ENCODE measurements around the gene ARIH2.

ARIH2 gene

GRCh38 chr3:48974076-48974864 lies 55.6 kb downstream of the ARIH2 start:
- no peak for DNase-seq

GRCh38 chr3:48979451-48979850 lies 60.8 kb downstream of the ARIH2 start:
- DNase-seq = no peak

DNA sequence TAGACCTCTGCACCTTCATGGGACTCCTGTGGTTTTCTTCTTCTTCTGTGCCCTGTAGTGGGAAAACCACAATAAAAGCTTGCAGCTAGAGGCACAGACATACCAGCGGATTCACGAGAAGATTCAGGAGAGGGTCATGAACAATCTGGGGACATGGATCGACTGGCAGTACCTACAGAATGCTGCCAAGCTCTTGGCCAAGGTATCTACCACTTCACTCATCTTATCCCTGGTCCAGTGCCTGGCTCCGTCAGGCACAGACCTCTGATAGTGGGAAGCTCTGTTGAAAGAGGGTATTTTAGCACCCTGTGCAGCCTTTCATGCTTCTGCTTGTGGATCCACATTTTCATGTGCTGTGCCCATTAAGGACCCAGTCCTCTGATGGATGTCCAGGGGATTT lies 61.7 kb downstream of the ARIH2 start:
- no peak for DNase-seq

DNA sequence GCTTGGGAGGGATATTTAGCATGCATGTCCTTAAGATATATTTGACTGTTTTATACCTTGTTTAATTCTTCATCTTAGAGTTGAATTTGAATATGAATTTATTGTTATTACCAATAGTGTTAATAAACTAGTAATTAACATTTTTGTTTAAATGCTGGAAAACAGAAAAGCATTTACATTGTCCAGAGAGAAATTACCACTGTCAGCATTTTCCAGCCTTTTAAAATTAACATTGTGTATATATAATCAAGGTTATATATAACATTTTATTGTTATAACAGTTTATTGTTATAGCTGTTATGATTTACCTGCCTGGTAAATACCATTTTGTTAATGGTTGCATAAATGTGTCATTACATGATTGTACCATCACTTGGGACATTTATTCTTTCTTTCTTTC lies 63.4 kb downstream of the ARIH2 start:
- DNase-seq = no peak

- DNase-seq = no peak
Observed at GRCh38 chr3:48982686-48983085, 64.0 kb downstream of the ARIH2 start.

- no peak for DNase-seq
Observed at GRCh38 chr3:48983096-48983495, 64.5 kb downstream of the ARIH2 start.

GRCh38 chr3:48984663-48985062 lies 66.0 kb downstream of the ARIH2 start:
- DNase-seq = no peak

GRCh38 chr3:48985831-48986376 lies 67.3 kb downstream of the ARIH2 start:
- no peak for DNase-seq

DNA sequence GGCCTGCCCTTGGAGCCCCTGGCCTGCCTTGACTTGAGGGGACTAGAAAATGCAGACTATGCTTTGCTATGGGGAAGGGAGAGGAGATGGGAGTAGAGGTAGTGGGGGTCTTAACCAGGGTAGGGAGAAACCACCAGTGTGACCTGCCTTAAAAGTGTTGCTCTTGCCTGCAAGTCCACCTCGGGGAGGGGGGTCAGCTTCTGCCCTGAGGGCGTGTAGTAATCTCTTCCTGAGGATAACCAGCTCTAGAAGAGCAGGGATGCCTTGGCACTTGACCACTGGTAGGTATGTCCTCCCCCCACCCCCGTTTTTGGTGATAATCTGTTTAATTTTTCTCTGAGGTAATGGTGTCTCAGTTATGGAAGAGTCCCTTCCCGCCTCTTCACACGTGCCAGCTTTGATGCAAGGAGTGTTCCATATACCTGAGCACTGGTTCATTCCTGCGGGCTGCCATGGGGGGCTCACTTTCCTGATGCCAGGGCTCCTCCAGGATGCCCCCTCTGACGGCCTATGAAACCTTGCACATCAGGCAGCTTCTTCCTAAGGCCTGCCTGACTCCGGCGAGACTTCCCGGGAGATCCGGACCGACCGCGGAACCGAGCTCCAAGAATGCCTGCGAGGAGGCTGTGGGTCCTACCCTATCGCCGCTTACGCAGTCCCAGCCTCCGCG lies 70.6 kb downstream of the ARIH2 start:
- DNase-seq = no peak

DNA sequence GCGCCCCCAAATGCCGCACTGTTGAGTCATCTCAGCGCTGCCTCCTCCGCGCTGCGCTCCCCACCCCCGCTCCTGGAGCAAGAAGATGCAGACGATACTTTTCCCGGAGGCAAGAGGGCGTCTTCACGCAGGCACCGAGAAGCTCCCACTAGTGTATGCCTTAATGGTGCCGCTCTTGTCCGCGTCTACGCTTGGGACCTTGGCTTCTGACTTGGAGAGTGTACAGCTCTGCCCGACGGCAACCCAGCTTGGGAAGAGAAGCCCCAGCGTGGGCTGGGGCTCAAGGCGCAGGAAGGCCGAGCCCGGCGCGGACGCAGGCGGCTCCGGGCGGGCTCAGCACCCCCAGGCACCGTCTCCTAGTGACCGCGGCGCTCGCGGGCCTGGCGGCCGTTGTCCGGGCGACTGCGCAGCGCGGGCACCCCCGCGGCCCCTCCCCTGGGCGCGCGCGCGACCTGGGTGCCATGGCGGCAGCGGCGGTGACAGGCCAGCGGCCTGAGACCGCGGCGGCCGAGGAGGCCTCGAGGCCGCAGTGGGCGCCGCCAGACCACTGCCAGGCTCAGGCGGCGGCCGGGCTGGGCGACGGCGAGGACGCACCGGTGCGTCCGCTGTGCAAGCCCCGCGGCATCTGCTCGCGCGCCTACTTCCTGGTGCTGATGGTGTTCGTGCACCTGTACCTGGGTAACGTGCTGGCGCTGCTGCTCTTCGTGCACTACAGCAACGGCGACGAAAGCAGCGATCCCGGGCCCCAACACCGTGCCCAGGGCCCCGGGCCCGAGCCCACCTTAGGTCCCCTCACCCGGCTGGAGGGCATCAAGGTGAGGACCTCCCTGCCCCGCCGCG lies 71.4 kb downstream of the ARIH2 start, which contains the start of gene P4HTM:
TSS of gene P4HTM (plus strand) at position 446 of the 840 bp plus-strand sequence. CDS start at position 462, 16 bp downstream.
- no peak for DNase-seq

GRCh38 chr3:48990636-48991469 lies 72.2 kb downstream of the ARIH2 start:
- no peak for DNase-seq

- no peak for DNase-seq
Observed at GRCh38 chr3:48991851-48992545, 73.4 kb downstream of the ARIH2 start.

DNA sequence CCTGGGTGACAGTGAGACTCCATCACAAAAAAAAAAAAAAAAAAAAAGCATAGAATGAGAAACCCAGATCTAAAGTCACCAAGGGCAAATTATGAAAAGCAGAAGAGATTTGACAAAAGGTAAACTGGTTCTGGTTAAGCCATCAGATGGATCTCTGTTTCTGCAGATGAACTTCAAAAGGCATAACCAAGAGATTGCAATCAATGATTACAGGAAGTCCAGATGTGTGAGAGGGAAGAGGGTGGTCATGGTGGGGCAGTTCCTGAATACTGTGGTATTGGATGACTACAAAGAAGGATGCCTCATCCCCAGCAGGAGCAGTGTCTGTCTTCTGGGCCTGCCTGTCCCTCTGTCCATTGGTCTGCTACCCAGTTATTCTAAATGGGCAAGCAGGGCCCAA lies 75.2 kb downstream of the ARIH2 start:
- no peak for DNase-seq

DNA sequence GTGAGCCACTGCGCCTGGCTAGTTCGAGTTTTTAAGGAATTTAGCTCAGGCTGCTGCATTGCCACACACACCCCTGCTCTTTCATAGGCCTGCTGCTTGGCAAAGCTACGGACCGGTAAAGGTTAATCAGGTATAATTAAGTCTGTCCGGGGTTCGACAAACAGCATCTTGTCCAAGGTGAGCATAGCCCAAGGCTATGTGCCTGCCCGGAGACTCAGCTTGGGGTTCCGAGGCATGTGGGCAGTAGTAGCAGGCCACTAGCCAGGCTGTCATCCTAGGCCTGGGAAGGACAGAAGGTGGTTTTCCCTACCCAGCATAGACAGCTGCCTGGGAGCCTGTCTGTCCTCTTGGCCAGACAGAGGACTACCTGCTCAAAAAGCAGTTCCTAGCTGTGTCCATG lies 78.0 kb downstream of the ARIH2 start:
- DNase-seq = no peak

DNA sequence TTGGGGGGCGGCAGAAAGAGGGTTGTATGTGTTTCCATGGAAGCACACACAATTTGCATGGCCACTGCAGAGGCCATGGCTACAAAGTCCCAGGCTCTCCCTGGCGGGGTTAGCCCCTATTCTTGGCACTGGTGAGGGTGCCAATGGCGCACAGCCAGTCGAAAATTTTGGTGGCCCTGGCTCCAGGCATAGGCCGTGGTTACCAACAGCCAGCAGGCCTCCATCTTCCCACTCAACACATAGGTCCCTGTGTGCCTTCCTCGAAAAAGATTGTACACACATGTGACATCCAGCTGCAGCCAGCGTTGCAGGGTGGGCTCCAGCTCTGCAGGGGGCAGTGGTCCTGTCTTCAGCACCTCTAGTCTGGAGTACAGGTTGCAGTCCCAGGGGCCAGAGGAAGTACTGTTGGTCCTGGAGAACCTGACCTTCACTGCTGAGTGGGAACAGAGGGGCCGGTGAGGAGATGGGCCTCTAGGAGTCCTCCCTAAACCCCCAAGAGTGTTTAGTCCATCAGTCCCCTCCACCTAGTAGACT lies 78.5 kb downstream of the ARIH2 start:
- DNase-seq = no peak

GRCh38 chr3:48997714-48998637 lies 79.3 kb downstream of the ARIH2 start:
- no peak for DNase-seq

DNA sequence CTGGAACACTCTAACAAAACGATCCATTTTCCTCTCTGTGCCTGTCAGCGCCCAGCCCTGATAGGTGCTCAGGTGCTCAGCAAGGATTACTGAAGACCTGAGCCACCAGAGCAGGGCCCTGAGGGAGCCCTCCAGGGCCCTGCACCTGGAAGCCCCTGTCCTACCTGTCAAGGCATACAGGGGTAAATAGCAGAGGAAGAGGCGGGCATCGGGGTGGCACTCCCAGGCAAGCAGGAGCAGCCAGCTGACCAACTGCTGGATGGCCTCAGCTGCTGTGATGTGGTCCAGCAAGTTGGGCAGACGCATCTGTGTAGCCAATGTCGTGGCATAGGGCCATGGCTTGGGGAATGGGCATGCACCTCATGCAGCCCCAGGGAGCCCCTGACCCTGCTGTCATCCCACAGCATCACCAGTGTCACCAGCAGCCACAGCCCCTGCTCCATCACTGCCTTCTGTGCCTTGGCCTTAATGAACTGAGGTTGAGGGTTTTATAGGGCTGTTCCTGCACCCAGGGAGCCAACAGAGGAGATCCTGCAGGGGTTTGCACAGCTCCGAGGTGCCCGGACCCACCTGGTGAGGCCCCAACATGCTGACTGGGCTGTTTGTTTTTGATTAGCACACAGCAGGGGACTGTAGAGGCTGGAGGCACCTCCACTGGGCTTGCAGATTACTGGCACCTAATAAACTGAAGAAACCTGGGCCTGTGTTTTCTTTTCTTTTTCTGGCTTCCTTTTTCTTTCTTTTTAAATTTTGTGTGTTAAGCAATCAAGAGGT lies 80.6 kb downstream of the ARIH2 start:
- DNase-seq = no peak

DNA sequence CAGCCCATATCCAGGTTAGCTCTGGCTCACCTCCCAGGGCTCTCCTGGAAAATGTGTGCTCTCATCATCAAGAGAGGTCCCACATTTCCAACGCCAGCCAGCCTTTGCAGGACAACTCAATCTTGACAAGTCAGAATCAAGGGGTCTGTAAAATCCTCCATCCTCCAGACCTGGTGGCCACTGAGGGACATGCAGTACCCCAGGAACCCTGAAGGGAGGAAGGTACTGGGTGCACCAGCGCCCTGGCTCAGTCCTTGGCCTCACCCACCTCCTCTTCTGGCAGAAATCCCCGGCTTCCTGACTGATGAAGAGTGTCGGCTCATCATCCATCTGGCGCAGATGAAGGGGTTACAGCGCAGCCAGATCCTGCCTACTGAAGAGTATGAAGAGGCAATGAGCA lies 82.5 kb downstream of the ARIH2 start:
- no peak for DNase-seq

Data from cortex of kidney (tissue), 1 donor.